ENCODE measurements around the gene NINJ1.

DNA sequence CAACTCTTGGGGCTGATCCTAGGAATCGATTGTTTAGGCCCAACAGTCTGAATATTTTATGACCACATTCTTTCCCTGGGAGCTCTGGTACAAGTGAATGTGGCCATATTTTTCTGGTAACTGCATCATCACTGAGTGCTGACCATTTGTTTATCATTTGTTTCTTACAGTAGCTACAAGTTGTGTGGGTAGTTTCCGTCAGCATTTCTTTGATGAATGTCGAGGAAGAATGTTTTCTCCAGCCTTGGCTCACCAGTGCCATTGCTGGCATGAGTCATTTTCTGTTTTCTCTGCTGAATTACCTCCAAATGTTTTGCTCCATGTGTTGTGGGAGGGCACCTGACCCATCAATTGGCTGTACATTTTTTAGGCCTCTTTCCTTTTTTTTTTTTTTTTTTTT, 52.1 kb downstream of the NINJ1 start:
- TF ChIP-seq, protein P1, sequence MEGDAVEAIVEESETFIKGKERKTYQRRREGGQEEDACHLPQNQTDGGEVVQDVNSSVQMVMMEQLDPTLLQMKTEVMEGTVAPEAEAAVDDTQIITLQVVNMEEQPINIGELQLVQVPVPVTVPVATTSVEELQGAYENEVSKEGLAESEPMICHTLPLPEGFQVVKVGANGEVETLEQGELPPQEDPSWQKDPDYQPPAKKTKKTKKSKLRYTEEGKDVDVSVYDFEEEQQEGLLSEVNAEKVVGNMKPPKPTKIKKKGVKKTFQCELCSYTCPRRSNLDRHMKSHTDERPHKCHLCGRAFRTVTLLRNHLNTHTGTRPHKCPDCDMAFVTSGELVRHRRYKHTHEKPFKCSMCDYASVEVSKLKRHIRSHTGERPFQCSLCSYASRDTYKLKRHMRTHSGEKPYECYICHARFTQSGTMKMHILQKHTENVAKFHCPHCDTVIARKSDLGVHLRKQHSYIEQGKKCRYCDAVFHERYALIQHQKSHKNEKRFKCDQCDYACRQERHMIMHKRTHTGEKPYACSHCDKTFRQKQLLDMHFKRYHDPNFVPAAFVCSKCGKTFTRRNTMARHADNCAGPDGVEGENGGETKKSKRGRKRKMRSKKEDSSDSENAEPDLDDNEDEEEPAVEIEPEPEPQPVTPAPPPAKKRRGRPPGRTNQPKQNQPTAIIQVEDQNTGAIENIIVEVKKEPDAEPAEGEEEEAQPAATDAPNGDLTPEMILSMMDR (IDR thresholded peaks at IDR 0.05) = no peak
- no peak for TF ChIP-seq EZH2 (IDR thresholded peaks at IDR 0.05; ENCODE audit: borderline replicate concordance, insufficient read depth, low read depth, low read length, poor library complexity, severe bottlenecking)
